Measurements from ENCODE around the gene GAREM1. TPM values are rescaled to one million over a fixed set of nuclear protein-coding genes. Genes with fewer than 3 reads are reported as not detected.

GAREM1 gene
- total and polyA plus RNA-seq, 8 donors: 2.5 to 60.3 (median 16.2) TPM

DNA sequence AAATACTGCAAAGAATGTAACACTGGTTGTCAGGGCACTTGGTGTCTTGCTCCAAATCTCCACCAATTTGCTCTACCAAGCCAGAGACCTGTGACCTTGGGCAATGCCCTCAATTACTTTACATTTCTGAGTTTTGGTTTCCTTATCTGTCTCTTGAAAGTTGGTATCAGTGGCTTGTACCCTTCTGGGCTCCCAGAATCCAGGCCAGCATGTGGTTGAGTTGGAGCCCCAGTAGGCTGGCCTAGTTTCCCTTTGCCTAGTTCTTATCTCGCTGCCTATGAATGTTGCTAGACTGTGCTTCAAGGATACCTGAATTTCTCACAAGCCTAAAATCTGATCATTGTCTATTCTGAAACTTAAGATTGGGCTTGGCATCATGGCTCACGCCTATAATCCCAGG lies 254.3 kb downstream of the GAREM1 start:
- H3K9me3 ChIP-seq: no peaks in the 10 kb centered on the region
- no peaks in the 10 kb centered on the region for H3K36me3 ChIP-seq
- TF ChIP-seq EP300 (IDR thresholded peaks at IDR 0.05) (no peak), POLR2A (IDR thresholded peaks at IDR 0.05) (no peak), POLR2AphosphoS5 (IDR thresholded peaks at IDR 0.05) (no peak)
- TF ChIP-seq, protein P1, sequence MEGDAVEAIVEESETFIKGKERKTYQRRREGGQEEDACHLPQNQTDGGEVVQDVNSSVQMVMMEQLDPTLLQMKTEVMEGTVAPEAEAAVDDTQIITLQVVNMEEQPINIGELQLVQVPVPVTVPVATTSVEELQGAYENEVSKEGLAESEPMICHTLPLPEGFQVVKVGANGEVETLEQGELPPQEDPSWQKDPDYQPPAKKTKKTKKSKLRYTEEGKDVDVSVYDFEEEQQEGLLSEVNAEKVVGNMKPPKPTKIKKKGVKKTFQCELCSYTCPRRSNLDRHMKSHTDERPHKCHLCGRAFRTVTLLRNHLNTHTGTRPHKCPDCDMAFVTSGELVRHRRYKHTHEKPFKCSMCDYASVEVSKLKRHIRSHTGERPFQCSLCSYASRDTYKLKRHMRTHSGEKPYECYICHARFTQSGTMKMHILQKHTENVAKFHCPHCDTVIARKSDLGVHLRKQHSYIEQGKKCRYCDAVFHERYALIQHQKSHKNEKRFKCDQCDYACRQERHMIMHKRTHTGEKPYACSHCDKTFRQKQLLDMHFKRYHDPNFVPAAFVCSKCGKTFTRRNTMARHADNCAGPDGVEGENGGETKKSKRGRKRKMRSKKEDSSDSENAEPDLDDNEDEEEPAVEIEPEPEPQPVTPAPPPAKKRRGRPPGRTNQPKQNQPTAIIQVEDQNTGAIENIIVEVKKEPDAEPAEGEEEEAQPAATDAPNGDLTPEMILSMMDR (IDR thresholded peaks at IDR 0.05): no peak
- intact Hi-C loops (cut with DNase I; ENCODE audit: low total_unique reads): no loop called here
- H3K4me3 ChIP-seq: no peak overlapping the region
- H3K27me3 ChIP-seq: no peaks in the 10 kb centered on the region
- no peak for DNase-seq
- H3K4me1 ChIP-seq: no peaks in the 10 kb centered on the region
- H3K27ac ChIP-seq: no peak overlapping the region
- WGBS, 5 donors: 88 to 97% (median 93%) methylated on average over 2 of the region's 2 CpGs

DNA sequence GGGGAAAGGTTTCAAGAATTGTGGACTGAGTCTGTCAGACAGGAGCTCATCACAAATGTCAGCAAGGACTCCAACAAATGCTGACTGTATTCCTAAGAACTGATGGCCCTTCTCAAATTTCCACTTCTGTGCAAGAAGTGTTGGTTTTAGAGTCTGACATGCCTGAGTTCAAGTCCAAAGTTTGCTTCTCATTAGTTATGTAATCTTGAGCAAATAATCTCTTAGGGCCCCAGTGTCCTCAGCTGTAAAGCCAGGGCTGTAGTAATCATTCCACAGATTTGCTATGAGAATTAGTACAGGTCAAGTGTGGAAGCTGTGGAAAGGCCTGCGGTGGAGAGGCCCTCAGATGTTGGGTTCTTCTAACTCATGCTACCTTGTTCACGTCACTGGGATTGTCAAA lies 257.0 kb downstream of the GAREM1 start:
- DNase-seq: peak in 1 of 2 donors; percentile 38
- Histone ChIP-seq H3K4me1 (peaks cover 0 to 3% (median 1%) of the 10 kb centered on the region in 4 donors), H3K27me3 (no peaks in the 10 kb centered on the region), H3K4me3 (no peak overlapping the region), H3K27ac (no peak overlapping the region), H3K36me3 (no peaks in the 10 kb centered on the region), H3K9me3 (no peaks in the 10 kb centered on the region)
- WGBS, 5 donors: 46 to 67% (median 55%) methylated on average over 2 of the region's 2 CpGs
- TF ChIP-seq POLR2A (IDR thresholded peaks at IDR 0.05): no peak
- TF ChIP-seq POLR2AphosphoS5 (IDR thresholded peaks at IDR 0.05): no peak
- TF ChIP-seq, protein P1 (IDR thresholded peaks at IDR 0.05): no peak
- TF ChIP-seq EP300 (IDR thresholded peaks at IDR 0.05): no peak
- intact Hi-C loops (cut with DNase I; ENCODE audit: low total_unique reads): no loop called here

Small RNA genes within 50 kb of the gene (small RNA-seq; reads per million reads assigned to genes)
- gene RF00019: 0 reads per million in 4 donors
